Measurements from ENCODE around the gene ADGRE3. TPM values are rescaled to one million over a fixed set of nuclear protein-coding genes. Genes with fewer than 3 reads are reported as not detected.

The ADGRE3 gene
- polyA plus RNA-seq, 2 of the 4 experiments (the other 2 are of a cell fraction): not detected

- H3K9me3 ChIP-seq: no peaks in the 10 kb centered on the region
- no peak overlapping the region for H3K4me2 ChIP-seq
- 71% methylated on average over 4 of the region's 5 CpGs for WGBS (ENCODE audit: missing lambda C conversion rate)
- DNase-seq (ENCODE audit: low read depth in 1 of 2, low spot score in 1 of 2) (no peak), ATAC-seq (no peak), FAIRE-seq (no peak)
- ChIA-PET CTCF (interaction anchor here (2.8 kb wide), 1 partner anchor 110 kb away, joined by 10 read pairs; no protein-coding TSS in a partner anchor), POLR2A (no interaction called here)
- peaks cover 3% of the 10 kb centered on the region; the same call in 1 of the 3 replicates for H3K4me1 ChIP-seq
- no peak overlapping the region for H3K4me3 ChIP-seq
- TF ChIP-seq CEBPB (IDR thresholded peaks at IDR 0.05): no peak
- TF ChIP-seq NPAS2 (CRISPR knock-in tag; IDR thresholded peaks at IDR 0.05; ENCODE audit: borderline replicate concordance): no peak
- TF ChIP-seq ATOH8 (CRISPR knock-in tag; IDR thresholded peaks at IDR 0.05; ENCODE audit: low read depth): no peak
- no peak for TF ChIP-seq CBX8 (IDR thresholded peaks at IDR 0.05)
- no peak overlapping the region for H3K27ac ChIP-seq
Measured at GRCh38 chr19:14577264-14577663, 97.4 kb downstream of the ADGRE3 start.

- FAIRE-seq (no peak), ATAC-seq (no peak), DNase-seq (ENCODE audit: low read depth in 1 of 2, low spot score in 1 of 2) (no peak)
- CTCF ChIA-PET: interaction anchor here (2.8 kb wide), 1 partner anchor 110 kb away, joined by 10 read pairs; no protein-coding TSS in a partner anchor
- 66% methylated on average over 8 of the region's 8 CpGs for WGBS (ENCODE audit: missing lambda C conversion rate)
- TF ChIP-seq BHLHE40 (IDR thresholded peaks at IDR 0.05; ENCODE audit: low read depth, low read length) (no peak), CBX8 (IDR thresholded peaks at IDR 0.05) (no peak), BCL3 (IDR thresholded peaks at IDR 0.05) (no peak), MAX (IDR thresholded peaks at IDR 0.05) (no peak), FOSB (CRISPR knock-in tag; IDR thresholded peaks at IDR 0.05) (no peak), PBX3 (IDR thresholded peaks at IDR 0.05) (no peak), ZC3H11A (IDR thresholded peaks at IDR 0.05) (no peak), NFE2L2 (conservative IDR thresholded peaks at IDR 0.05; ENCODE audit: low read length) (no peak), SMC3 (IDR thresholded peaks at IDR 0.05) (no peak), E2F6 (IDR thresholded peaks at IDR 0.05; ENCODE audit: borderline replicate concordance, low read depth) (no peak), SREBF2 (IDR thresholded peaks at IDR 0.05) (no peak), RARB (CRISPR knock-in tag; IDR thresholded peaks at IDR 0.05) (no peak), JUNB (IDR thresholded peaks at IDR 0.05) (no peak), TFCP2L1 (CRISPR knock-in tag; IDR thresholded peaks at IDR 0.05) (no peak), JUN (IDR thresholded peaks at IDR 0.05) (no peak)
- Histone ChIP-seq H3K27ac (no peak overlapping the region), H3K4me3 (no peak overlapping the region), H3K4me2 (no peak overlapping the region), H3K9me3 (no peaks in the 10 kb centered on the region), H3K4me1 (peaks cover 3% of the 10 kb centered on the region; the same call in 1 of the 3 replicates)
- POLR2A ChIA-PET: no interaction called here
Measured at GRCh38 chr19:14576363-14576762, 98.3 kb downstream of the ADGRE3 start.

GRCh38 chr19:14575428-14575980 is 99.1 kb downstream of the ADGRE3 start:
- ChIA-PET POLR2A (no interaction called here), CTCF (interaction anchor here (1.6 to 4.3 kb wide), 4 partner anchors 106 to 116 kb away, joined by 6 to 81 read pairs (median 9); partner anchors contain the start of gene ZNF333)
- H3K4me1 ChIP-seq: peaks cover 6% of the 10 kb centered on the region; the same call in 1 of the 3 replicates
- H3K9me3 ChIP-seq: no peaks in the 10 kb centered on the region
- H3K4me3 ChIP-seq: no peak overlapping the region
- FAIRE-seq (no peak), ATAC-seq (no peak), DNase-seq (ENCODE audit: low read depth in 1 of 2, low spot score in 1 of 2) (no peak)
- H3K27ac ChIP-seq: no peak overlapping the region
- no peak overlapping the region for H3K4me2 ChIP-seq
- no peak for TF ChIP-seq HOXA7 (CRISPR knock-in tag; IDR thresholded peaks at IDR 0.05)
- no peak for TF ChIP-seq ELK1 (IDR thresholded peaks at IDR 0.05; ENCODE audit: low read depth, low read length)
- no peak for TF ChIP-seq HOXB13 (CRISPR knock-in tag; IDR thresholded peaks at IDR 0.05; ENCODE audit: low read depth)
- TF ChIP-seq JUN (IDR thresholded peaks at IDR 0.05): no peak
- no peak for TF ChIP-seq GATA3 (IDR thresholded peaks at IDR 0.05; ENCODE audit: borderline replicate concordance)
- no peak for TF ChIP-seq HDAC2 (IDR thresholded peaks at IDR 0.05)
- no peak for TF ChIP-seq KDM5A (IDR thresholded peaks at IDR 0.05)
- TF ChIP-seq FOSL2 (IDR thresholded peaks at IDR 0.05): no peak
- no peak for TF ChIP-seq FOSL2 (CRISPR knock-in tag; IDR thresholded peaks at IDR 0.05)
- no peak for TF ChIP-seq ZFP36 (IDR thresholded peaks at IDR 0.05; ENCODE audit: borderline replicate concordance, partially characterized antibody)
- TF ChIP-seq SMC3 (IDR thresholded peaks at IDR 0.05): no peak
- TF ChIP-seq CBX8 (IDR thresholded peaks at IDR 0.05): no peak
- TF ChIP-seq POLR2AphosphoS2 (conservative IDR thresholded peaks at IDR 0.05; ENCODE audit: low read length): no peak
- TF ChIP-seq RAD21 (conservative IDR thresholded peaks at IDR 0.05 in 1 of 2, IDR thresholded peaks at IDR 0.05 in 1 of 2): no peak
- TF ChIP-seq MAX (IDR thresholded peaks at IDR 0.05): no peak
- 60% methylated on average over 6 of the region's 6 CpGs for WGBS (ENCODE audit: missing lambda C conversion rate)
